HG03103 (cell line): ENCODE measurements around the gene DLG2.
"Not testable (repeated sequence)": the region's sequence is repeated elsewhere in the genome, so short reads cannot be mapped to it uniquely, and the experiment has no call there.

Experiments
- ATAC-seq: cut with Tn5 transposase; IDR thresholded peaks from one replicate; pipeline ENCODE4 v1.9.1; 2021; ENCODE audit warnings: low read depth; ENCODE audit not compliant: unreplicated experiment

Gene DLG2

DNA sequence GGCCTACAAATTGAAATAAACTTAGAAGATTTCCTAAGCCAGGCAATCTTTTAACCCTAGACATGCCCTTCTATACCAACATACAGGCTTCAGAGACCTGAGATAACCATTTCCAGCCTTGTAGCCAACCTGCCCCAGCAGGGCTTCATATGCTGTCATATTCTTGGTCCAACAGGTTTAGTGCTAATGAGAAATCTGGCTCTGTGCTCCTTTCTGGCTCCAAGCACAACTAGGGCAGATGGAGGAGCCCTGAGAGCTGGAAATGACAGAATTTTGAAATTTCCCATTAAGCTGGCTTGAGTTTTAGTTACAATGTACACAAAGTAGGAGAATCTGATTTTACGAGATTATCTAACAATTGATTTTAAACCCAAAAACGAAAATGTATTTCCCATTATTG lies 2018.0 kb downstream of the DLG2 start:
- no peak for ATAC-seq

DNA sequence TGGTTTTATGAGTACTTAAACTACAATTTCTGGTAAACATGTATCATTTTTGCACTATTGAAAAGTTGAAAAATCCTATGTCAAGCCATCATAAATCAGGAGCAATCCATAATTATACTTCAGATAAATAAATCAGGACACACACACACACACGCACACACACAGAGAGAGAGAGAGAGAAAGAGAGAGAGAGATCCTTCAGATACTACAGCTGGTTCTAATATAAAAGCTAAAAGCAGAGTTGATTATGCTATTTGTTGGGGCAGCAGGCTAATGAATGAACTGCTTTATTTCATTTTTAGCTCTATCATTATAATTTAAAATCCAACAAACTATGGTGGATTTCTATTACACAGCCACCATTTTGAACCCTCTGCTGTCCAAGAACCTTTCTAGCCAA lies 2018.6 kb downstream of the DLG2 start:
- ATAC-seq = no peak

DNA sequence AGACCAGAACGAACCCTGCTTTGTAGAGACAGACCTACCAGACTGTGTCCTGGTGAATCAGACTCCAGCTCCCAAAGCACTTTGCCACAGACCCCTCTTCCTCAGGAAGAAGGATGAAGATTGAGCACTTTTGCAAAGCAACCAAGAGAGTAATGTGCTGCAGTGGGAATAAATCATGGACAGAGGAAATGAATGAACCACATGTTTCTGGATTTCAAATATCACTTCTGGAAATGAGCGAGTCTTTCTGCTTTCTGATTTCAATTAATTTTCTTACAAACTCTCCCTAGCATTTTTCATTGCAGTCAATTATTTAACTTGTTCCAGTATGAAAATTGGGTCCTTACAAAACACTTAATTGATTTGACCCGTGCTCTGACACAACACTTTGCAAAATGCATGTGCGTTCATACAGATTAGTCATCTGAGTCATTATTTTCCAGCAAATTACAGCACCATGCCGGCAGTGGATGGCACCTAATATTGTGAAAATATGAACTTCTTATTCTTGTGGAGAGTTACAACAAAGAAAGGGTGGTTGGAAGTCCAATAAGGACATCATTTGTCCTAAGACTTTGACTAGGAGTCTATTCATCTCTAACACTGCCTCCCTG lies 2025.1 kb downstream of the DLG2 start:
- ATAC-seq = no peak

DNA sequence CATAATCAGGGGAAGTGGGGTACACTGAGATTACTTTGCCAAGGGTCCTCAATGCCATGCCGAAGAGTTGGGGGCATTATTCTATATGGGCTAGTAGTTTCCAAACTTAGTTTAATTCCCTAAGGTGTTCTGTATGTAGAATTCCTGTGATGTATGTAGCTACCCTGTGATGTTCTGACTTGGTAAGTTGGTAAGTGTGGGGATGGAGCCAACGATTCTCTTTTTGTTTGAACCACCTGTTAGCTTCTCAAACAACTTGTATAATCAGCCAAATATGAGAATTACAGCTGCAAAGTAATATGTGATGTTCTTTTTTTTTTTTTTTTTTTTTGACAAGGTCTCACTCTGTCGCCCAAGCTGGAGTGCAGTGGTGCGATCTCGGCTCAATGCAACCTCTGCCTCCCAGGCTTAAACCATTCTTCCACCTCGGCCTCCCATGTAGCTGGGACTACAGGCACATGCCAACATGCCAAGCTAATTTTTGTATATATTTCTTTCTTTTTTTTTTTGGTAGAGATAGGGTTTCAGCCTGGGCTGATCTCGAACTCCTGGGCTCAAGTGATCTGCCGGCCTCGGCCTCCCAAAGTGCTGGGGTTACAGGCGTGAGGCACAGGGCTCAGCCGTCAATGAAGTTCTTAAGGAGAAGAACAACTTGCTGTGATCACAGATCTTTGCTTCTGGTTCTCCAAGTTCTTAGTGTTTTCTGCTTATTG lies 2025.8 kb downstream of the DLG2 start:
- no peak for ATAC-seq

DNA sequence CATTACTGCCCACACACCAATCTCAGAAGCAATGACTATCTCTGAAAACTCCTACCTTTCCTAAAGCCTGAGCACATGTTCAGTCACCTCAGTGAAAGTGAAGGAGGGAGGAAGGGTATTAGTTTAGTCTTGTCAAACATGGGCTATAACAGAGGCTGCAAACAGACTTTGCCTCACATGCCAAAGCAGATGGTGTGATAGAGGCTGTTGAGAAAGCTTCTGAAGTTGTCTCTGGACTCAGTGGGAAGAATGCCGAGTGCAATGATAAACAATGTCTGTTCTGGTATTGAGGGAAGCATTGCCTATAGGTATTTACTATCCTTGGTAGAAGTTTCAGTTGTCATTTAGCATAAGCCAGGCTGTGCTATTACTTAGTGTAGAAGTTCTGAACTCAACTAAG lies 2026.5 kb downstream of the DLG2 start:
- no peak for ATAC-seq

DNA sequence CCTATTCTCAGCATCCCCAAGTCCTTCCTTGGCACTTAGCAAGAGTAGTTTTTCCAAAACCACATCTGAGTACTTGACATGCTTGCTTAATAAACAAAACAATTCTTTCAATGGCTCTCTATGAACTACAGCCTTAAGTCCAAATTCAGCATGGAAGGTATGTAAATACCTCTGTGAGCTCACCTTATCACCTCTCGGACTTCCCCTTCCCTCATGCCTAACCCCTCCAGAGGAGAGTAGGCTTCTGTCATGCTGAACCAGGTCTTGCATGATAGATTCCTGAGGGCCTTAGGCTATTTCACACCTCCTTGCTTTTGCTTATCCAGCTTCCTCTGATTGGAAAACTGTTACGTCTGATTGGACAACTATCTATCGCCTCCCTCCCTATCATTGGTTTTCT lies 2028.1 kb downstream of the DLG2 start:
- ATAC-seq = no peak

DNA sequence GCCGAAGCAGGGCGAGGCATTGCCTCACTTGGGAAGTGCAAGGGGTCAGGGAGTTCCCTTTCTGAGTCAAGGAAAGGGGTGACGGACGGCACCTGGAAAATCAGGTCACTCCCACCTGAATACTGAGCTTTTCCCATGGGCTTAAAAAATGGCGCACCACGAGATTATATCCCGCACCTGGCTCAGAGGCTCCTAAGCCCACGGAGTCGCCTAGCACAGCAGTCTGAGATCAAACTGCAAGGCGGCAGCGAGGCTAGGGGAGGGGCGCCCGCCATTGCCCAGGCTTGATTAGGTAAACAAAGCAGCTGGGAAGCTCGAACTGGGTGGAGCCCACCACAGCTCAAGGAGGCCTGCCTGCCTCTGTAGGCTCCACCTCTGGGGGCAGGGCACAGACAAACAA lies 2039.3 kb downstream of the DLG2 start:
- not testable (repeated sequence) for ATAC-seq

DNA sequence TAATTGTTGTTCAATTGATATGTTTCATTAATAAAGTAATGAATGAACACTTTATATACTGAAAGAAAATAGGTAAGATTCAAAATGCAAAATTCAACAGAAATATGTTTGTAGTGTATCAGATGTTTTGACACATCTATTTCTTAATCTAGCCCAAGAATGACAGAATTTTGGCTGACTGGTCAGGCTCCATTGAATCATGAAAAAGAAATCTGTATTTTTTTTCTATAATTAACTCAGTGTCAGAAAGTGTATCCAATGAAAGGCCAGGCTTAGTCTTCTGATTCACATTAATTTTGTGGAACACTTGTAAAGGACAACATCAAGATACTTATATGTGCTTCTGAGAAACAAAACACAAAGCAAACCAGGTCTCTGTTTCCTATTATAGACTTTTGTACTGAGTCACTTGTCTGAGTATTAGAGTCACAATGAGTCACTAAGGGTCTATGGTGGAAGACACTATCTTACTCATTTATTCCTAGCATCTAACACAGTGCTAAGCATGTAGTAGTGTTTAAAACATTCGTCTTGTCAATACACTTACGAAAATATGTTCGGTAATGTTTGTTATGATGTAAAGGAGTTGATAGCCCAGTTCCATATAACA lies 2043.3 kb downstream of the DLG2 start:
- peak; percentile 98 for ATAC-seq

DNA sequence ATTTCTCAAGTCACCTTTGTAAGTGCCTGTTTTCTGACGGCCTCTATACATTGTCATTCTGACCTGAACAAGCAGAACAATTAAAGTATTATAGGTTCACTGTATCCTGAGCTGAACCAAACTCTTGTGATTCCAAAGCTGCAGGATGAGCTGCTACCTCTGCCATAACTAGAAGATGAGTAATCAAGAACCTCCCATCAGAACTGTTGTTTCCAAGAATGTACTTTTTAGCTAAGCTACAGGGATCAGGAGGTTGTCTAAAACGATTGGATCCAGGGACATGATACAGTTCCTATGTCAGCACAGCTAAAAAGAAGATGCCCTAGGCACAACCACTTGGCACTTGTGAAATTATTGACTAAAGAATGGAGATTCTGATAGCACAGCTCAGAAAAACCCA lies 2052.6 kb downstream of the DLG2 start:
- ATAC-seq = no peak

DNA sequence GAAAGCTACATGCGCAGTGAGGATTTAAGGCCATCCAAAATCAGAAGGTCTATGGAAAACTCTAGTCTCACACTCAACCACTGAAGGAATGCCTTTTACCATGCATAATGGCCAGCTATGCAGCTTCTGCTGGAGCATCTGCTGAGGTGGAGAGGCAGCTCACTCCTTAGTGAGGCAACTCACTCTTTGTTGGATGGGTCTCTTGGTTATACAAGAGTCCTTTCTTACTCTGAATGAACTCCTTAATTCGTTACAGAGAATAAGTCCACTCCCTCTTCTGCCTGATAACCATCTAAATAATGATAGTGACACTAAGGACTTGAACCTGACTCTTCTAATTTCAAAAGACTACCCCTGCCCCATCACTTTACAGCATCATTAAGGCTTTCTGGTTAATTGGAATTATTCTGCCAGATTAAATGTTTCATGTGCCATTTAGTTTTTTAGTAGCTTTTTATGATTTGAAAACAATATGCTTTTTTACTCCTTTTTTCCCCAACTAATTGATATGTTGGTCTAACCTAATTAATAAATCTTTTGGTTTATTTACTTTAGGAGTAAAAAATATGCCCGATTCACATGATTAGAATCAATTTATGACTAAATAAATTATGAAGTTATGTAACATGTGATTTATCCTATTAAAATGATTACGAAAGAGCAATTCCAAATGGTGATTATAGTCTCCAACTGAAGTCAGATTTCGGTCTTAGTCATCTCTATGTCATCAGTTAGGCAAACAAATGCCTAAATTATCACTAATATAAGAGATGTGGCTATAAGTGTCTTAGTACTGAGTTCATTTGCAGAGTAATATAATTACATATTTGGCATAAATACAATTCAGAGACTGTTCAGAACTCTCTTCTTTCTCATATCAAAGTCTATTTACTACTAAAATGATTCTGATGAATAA lies 2054.3 kb downstream of the DLG2 start:
- no peak for ATAC-seq

DNA sequence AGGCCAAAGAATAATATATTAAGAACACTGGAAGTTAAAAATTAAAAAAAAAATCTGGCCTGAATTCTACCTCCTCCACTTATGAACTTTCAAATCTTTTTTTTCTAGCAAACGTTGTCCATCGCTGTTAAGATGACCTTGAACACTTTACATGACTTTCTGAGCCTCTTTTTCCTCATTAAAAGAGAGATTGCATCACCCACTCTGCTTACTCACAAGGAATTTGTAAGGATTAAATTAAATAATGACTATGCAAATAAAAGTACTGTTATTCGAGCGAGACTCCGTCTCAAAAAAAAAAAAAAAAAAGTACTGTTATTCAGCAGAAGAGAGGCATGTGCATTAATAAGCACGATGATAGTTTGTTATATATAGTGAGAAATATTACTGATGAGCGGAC lies 2055.8 kb downstream of the DLG2 start:
- no peak for ATAC-seq

DNA sequence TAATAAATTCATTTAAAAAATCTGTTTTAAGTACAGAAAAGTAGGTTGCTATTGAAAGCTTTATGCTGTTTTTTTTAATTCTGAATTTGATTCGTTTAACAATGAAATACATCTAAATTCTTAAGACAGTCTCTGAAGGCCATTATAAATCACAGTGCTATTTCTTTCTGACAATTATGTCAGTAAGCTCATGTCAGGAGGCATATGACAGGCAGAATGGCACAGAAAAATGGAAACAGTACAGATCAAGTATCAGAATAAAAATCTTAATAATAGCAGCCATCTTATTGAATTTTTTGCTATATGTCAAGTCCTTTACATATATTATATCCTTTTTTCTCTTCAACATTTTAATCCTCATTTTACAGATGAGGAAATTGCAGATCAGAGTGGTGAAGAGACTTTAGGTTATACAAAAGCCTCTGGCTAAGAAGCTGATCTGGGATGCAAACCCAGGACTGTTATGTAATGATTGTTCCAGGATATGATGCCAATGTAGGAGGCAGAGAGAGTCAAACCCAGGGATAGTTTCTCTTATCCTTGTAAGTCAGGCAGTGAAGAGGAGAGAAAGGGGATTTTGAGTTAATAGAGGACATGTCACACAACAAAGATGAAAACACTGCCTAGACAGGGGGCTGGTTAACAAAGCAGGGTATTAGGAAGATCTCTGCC lies 2057.9 kb downstream of the DLG2 start:
- no peak for ATAC-seq

DNA sequence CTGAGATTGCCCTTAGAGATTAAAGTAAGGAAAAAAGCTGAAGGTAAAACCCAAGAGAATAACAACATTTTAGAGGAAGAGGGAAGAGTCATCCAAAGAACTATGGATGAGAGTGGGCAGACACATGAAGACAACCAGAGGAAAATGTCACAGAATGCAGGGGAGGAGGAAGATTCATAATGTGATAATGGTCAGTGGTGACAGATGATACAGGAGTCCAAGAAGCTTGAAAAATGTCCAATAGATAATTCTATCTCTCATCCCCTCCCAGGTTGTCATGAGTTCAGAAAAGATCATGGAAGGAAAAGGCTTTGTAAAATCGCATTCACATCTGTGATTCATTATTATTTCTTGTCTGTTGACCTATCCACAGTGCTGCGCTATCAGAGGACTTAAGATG lies 2058.6 kb downstream of the DLG2 start:
- no peak for ATAC-seq

DNA sequence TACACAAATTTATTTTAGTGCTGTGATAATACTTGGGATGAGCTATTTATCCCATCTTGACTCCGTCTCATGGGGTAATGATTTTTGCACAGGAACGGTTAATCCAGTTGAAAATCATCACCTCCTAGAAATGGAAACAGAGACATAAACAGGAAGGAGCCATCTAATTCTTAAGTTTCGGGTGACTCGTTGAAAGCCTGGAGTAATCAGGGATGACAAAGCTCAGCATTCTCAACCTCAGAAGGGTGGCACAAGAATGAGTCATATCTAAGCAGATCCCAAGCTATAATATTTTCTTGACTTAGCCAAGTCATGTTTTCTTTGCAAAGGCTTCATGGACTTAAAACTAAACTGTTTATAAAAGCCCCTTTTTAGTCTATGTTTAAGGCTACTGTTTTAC lies 2060.2 kb downstream of the DLG2 start:
- no peak for ATAC-seq

DNA sequence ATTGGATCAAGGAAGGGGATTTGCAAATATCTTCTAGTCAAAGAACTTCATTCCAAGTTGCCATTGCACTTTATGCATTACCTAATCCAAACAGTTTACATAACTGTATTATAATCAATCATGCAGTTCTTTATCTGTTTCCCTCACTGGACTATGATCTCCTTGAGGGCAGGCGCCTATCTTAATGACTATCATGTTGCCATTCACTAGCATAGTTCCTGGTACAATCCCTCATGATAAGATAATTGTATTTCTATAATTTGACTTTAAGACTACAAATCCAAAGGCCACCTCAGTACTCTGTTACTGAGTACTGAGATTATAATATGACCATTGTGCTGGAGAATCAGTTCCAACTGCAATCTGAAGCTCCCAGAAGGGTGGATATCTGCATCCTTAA lies 2062.3 kb downstream of the DLG2 start:
- ATAC-seq = no peak

DNA sequence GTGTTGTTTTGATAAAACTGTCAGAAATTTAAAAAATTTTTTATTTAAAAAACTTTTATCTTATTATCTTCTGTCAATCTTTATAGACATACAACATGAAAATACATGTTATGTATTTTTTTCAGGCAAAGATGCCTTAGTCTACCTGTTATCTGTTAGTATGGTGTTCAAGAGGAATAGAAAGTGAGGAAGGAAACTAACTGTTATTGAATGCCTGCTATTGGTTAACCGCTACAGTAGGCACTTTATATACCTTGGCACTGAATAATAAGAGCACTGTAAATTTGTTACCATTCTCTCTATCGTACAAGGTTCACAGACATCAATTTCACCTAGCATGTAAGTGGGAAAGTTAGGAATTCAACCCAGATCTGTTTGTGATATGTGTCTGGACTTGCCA lies 2068.9 kb downstream of the DLG2 start:
- no peak for ATAC-seq

DNA sequence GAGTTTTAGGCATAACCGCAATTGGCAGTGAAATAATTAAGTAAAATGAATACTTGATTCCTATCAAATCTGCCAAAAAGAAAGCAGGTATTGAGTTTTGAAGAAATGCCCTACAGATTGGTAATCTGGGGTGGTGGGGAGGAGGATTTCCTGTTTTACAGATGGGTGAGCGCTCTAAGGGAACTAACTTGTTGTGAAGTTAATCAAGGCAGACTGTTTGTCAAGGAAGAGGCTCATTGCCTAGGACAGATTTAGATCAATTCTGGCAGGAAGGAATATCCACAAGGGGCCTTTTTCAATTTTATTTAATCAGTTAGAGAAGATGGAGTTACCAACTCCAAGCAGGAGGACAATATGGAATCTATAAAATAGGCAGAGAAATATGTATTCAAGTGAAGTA lies 2069.5 kb downstream of the DLG2 start:
- ATAC-seq = no peak

DNA sequence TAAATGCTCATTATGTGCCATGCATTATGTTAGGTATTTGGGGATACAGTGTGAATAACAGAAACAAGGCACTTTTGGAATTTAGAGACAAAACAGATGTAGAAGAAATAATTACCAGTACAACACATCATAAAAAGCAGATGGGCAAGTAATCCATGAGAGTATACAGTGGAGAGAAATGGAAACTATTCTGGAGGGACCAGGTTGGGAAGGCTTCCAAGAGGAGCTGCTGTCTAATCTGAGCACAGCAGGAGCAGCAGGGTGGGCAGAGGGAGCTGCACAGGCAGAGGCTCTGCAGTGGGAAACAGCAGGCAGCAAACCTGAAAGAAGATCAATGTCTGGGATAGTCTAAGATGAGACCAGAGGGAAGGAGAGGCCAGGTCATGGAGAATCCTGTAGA lies 2072.3 kb downstream of the DLG2 start:
- ATAC-seq = no peak

DNA sequence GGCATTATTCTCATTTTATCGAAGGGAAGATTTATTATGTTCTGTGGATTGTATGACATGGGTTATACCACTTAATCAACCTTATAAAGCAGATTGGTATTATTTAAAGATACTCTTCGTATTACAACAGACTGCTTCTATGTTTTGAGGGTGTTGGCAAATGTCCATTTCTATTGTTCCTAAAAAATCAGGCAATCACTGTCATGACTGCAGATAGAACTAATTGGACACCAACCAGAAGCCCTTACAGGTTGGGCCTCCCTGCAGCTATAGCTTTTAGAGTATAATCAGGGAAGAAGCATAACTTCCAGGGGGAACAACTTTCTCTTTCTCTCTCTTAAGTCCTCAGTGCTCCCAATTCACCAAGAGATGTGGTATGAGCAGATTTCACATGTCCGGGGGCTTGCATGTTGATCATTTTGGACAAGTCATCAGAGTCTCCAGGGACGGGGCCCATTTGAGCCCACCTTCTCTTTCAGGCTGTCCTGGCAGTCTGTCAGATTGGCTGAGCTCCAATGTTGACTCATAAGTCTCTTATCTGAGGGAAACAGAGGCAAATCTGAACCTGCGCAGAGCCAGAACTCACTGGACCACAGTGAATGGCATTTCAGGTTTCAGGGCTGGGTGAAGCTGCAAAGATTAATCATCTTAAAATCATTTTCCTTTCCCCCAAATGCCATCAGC lies 2077.0 kb downstream of the DLG2 start:
- ATAC-seq = no peak

DNA sequence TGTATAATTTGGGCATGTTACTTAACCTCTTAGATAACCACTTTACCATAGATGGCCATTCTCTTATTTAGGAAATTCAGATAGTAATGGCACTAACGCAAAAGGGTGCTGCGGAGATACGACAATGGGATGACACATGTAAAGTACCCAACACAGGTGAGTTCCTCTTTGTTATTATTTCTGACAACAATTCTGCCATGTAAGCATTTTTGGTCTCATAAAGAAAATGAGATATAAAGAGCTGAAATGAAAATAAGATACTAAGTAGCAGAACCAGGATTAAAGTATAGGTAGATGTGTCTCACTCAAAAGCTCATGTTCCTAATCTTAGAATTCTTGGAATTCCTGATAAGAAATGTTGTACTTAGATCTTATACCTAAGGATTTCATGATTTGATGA lies 2080.8 kb downstream of the DLG2 start:
- ATAC-seq = no peak
